DND-41 (cell line): ENCODE measurements around the gene SH3BP2.

Source experiments
- ATAC-seq: fragments of 200-7000 bp; cut with Tn5 transposase; 3 replicates; pipeline ENCODE4 v1.9.1; 2021; ENCODE audit warnings: low read depth; ENCODE audit not compliant: insufficient read depth
- DNase-seq: peaks from one replicate; pipeline ENCODE4 v3.0.0-alpha.2; 2020
- H2AFZ ChIP-seq: 2 replicates; pipeline ENCODE4 v1.6.0; 2012; ENCODE audit warnings: low read depth, low read length
- H3K27ac ChIP-seq: 2 replicates; pipeline ENCODE4 v1.5.1; 2012; ENCODE audit warnings: low read length, inconsistent platforms
- H3K27me3 ChIP-seq: fragments of 200-600 bp; sonication (generic); 2 replicates; pipeline ENCODE4 v1.6.0; 2012; ENCODE audit warnings: low read length, mild to moderate bottlenecking, inconsistent platforms; ENCODE audit not compliant: insufficient read depth, poor library complexity
- H3K36me3 ChIP-seq: 2 replicates; pipeline ENCODE4 v1.5.1; 2012; ENCODE audit warnings: low read length, inconsistent platforms; ENCODE audit not compliant: insufficient read depth
- H3K4me1 ChIP-seq: 2 replicates; pipeline ENCODE4 v1.5.1; 2012; ENCODE audit warnings: mild to moderate bottlenecking, low read length; ENCODE audit not compliant: insufficient read depth
- H3K4me2 ChIP-seq: 2 replicates; pipeline ENCODE4 v1.6.0; 2012; ENCODE audit warnings: mild to moderate bottlenecking, moderate library complexity, low read length, inconsistent platforms; ENCODE audit not compliant: insufficient read depth
- H3K4me3 ChIP-seq, 2 experiments: fragments of 200-600 bp in 1 of 2; shearing (Covaris generic) in 1 of 2; 2 replicates each; pipeline ENCODE4 v1.5.1; 2012 to 2016; ENCODE audit warnings: inconsistent platforms in 2 of 2, low read length in 2 of 2, mild to moderate bottlenecking in 2 of 2, low read depth in 1 of 2, moderate library complexity in 1 of 2
- H3K79me2 ChIP-seq: 2 replicates; pipeline ENCODE4 v1.6.0; 2012; ENCODE audit warnings: low read length, inconsistent platforms; ENCODE audit not compliant: insufficient read depth
- H3K9ac ChIP-seq: 2 replicates; pipeline ENCODE4 v1.6.0; 2012; ENCODE audit warnings: low read depth, mild to moderate bottlenecking, inconsistent platforms, low read length, moderate library complexity
- H3K9me3 ChIP-seq: 2 replicates; pipeline ENCODE4 v1.5.1; 2012; ENCODE audit warnings: low read length, moderate library complexity, mild to moderate bottlenecking, inconsistent platforms; ENCODE audit not compliant: insufficient read depth, severe bottlenecking
- H4K20me1 ChIP-seq: 2 replicates; pipeline ENCODE4 v1.6.0; 2012; ENCODE audit warnings: low read length; ENCODE audit not compliant: insufficient read depth
- CTCF ChIP-seq: IDR thresholded peaks from 2 replicates; pipeline ENCODE4 v1.5.1; 2012; ENCODE audit warnings: borderline replicate concordance, low read length, moderate library complexity, mild to moderate bottlenecking; ENCODE audit not compliant: poor library complexity, severe bottlenecking; ENCODE audit errors: extremely low read depth
- EZH2 ChIP-seq: IDR thresholded peaks from 3 replicates; pipeline ENCODE4 v1.6.1; 2012; ENCODE audit warnings: borderline replicate concordance, low read depth, mild to moderate bottlenecking, moderate library complexity, low read length, inconsistent platforms; ENCODE audit not compliant: severe bottlenecking

Gene SH3BP2

GRCh38 chr4:2871911-2872310 is 79.0 kb downstream of the SH3BP2 start:
- Histone ChIP-seq H3K4me2 (no peak overlapping the region), H2AFZ (no peak overlapping the region), H3K27ac (no peak overlapping the region), H3K9me3 (no peaks in the 10 kb centered on the region), H3K79me2 (peaks cover 93% of the 10 kb centered on the region), H3K4me1 (no peaks in the 10 kb centered on the region), H3K4me3 (no peak overlapping the region), H3K27me3 (no peaks in the 10 kb centered on the region), H3K9ac (no peak overlapping the region), H3K36me3 (peaks cover 14% of the 10 kb centered on the region), H4K20me1 (peaks cover 62% of the 10 kb centered on the region)
- TF ChIP-seq EZH2 (no peak), CTCF (no peak)
- DNase-seq: no peak
- ATAC-seq: peak; percentile 22; the same call in 2 of the 3 replicates

GRCh38 chr4:2873329-2873728 is 80.4 kb downstream of the SH3BP2 start:
- Histone ChIP-seq H4K20me1 (peaks cover 59% of the 10 kb centered on the region), H3K79me2 (peaks cover 92% of the 10 kb centered on the region), H3K9me3 (no peaks in the 10 kb centered on the region), H3K27me3 (no peaks in the 10 kb centered on the region), H3K36me3 (peaks cover 27% of the 10 kb centered on the region), H3K9ac (no peak overlapping the region), H3K27ac (no peak overlapping the region), H2AFZ (no peak overlapping the region), H3K4me2 (no peak overlapping the region), H3K4me1 (no peaks in the 10 kb centered on the region), H3K4me3 (no peak overlapping the region)
- TF ChIP-seq CTCF: no peak
- TF ChIP-seq EZH2: no peak
- ATAC-seq (no peak), DNase-seq (no peak)

GRCh38 chr4:2874861-2875260 is 82.0 kb downstream of the SH3BP2 start:
- no peak for TF ChIP-seq CTCF
- TF ChIP-seq EZH2: no peak
- DNase-seq: no peak

GRCh38 chr4:2875556-2875955 is 82.7 kb downstream of the SH3BP2 start:
- Histone ChIP-seq H3K79me2 (peaks cover 86% of the 10 kb centered on the region), H3K36me3 (peaks cover 46% of the 10 kb centered on the region), H3K9ac (no peak overlapping the region)

More at GRCh38 chr4:2874861-2875260, 82.0 kb downstream of the SH3BP2 start:
- Histone ChIP-seq H3K27me3 (no peaks in the 10 kb centered on the region), H3K4me2 (no peak overlapping the region), H3K9ac (no peak overlapping the region), H3K79me2 (peaks cover 90% of the 10 kb centered on the region), H3K36me3 (peaks cover 42% of the 10 kb centered on the region), H3K9me3 (no peaks in the 10 kb centered on the region), H2AFZ (no peak overlapping the region), H3K4me1 (no peaks in the 10 kb centered on the region), H3K27ac (no peak overlapping the region), H4K20me1 (peaks cover 57% of the 10 kb centered on the region), H3K4me3 (no peak overlapping the region)
- no peak for ATAC-seq

More at GRCh38 chr4:2875556-2875955, 82.7 kb downstream of the SH3BP2 start:
- ATAC-seq (no peak), DNase-seq (no peak)
- no peaks in the 10 kb centered on the region for H3K4me1 ChIP-seq
- H3K4me3 ChIP-seq: no peak overlapping the region
- no peak overlapping the region for H2AFZ ChIP-seq
- H3K27me3 ChIP-seq: no peaks in the 10 kb centered on the region
- no peak for TF ChIP-seq CTCF
- no peak for TF ChIP-seq EZH2
- H3K9me3 ChIP-seq: no peaks in the 10 kb centered on the region
- H3K27ac ChIP-seq: no peak overlapping the region
- no peak overlapping the region for H3K4me2 ChIP-seq
- peaks cover 59% of the 10 kb centered on the region for H4K20me1 ChIP-seq
